Measurements from ENCODE around the gene TEX12.
"Not testable (repeated sequence)": the region's sequence is repeated elsewhere in the genome, so short reads cannot be mapped to it uniquely, and the experiment has no call there.

TEX12 gene

DNA sequence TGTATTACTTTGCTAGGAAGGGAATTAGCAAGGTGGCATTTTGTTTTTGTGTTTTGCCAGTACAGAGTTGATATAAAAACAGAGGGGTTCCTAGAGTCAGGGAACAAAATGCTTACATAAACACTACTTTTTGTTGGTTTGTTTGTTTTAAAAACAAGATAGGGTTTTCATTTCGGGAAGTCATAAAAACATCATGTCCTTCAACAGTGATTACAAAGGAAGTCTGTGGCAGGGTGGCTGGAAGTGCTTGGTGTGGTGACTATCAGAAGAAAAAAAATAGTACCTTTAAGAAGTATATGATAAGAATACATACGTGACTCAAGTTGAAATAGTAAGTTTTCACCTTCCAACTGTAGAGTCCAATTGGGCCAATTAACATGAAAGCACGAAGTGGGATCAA, 2.1 kb upstream of the TEX12 start:
- no peak for DNase-seq

DNA sequence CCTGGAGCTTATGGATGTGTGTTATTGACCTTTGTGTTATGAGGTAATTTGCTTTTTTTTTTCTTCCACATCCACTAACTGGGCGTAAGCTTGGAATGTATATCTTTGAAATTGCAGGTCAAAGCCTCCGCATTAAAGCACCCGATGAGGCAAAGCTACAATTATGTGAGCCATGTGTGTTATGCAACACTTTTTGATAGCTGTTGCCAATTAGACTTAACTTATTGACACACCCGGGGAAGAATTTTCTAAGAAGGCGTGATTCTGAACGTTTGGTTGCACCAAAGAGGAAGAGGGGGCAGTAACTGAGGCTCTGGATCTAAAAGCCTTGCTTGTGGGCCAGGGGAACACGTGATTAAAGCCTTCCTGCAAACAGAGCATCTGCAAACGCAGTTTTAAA, 610 bp upstream of the TEX12 start:
- DNase-seq: no peak

DNA sequence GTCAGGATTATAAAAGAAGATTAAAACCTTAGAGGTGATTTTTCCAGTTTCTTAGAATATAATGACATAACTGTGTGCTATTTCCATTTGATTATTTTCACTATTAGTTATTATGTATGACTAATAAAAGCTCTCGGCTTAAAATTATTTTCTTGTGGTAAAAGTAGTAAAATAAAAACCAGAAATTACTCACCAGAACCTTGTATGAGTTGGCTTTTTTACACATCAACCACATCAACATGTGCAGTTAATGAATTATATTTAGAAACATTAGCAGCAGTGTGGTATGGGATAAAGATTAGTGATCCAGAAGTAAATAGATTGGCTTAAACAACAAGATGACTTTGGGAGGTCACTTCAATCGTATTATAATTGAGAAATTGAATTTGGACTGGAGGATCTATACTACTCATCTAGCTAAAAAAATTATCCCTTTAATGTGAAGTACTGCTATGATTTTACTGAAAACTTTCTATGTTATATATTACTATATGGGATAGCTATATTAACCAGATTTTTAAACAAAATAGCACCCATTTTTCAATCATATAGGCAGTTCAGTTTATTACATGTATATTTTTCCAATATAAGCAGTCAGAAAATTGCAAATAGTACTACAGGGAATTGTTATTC, 5.3 kb downstream of the TEX12 start:
- no peak for DNase-seq

DNA sequence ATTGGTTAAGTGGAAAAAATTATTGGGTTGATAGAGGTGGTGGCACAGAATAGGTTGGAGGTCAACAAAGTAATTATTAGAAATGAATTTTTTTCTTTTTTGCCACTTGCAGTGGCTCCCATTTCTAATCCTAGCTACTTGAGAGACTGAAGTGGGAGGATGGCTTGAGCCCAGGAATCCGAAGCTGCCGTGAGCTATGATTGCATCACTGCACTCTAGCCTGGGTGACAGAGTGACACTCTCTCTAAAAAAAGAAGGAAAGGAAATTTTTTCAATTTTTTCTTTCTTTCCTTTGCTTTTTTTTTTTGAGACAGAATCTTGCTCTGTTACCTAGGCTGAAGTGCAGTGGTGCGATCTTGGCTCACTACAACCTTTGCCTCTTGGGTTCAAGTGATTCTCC, 6.0 kb downstream of the TEX12 start:
- DNase-seq: no peak

DNA sequence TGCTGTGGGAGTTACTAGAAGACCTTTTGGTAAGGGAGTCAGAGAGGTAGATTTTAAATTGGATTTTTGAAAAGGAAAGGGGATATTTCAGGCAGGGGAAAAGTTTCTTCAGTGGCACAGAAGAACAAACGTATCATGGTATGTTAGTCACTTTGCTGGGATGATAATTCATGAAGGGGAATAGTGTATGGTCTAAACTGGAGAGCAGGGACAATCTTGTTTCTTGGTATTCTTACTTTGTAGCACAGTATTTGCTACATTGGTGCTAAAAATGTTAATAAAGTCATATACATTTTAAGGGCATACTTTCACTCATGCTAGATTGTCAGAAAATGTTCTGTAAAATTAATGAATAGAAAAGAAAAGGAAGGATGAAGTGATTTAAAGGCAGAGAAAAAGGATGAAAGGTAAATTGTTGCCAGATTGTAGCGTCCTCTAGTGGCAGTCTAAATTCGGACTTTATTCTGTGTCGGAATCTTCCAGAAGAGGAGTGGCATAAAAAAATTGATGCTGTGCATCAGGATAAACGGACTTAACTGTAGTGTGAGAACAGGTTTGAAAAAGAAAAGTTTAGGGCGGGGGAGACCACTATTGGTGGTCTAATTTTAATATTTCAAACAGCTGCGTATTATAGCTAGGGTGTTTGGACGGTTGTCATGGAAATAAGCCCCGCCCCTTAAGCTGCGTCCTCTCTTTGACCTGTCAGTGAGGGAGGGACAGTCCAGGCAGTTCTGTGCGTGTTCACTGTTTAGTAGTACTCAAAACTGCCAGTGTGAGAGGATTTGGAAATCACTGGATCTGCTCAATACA, 7.8 kb downstream of the TEX12 start, which contains the start of gene BCO2:
Gene BCO2, plus strand, starts transcription at position 724 of the 810 bp plus-strand sequence. CDS start 90 bp downstream, outside the sequence.
- peak; percentile 63 to 81 for DNase-seq

DNA sequence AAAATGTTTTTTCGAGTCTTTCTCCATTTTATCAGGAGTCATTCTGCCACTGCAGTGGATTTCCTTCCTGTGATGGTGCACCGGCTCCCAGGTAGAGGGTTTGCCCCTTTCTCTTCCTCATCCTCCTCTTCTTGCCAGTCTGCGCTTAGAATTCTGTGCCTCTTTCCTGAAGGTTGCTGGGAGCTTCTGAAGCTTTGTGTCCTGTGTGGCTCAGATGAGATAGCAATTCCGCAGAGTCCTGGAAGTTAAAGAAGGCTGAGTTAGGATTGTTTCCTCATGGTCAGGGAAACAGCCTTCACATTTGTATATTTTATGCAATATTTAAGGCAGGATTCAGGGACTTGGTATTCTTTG, 8.4 kb downstream of the TEX12 start:
- DNase-seq: no peak

DNA sequence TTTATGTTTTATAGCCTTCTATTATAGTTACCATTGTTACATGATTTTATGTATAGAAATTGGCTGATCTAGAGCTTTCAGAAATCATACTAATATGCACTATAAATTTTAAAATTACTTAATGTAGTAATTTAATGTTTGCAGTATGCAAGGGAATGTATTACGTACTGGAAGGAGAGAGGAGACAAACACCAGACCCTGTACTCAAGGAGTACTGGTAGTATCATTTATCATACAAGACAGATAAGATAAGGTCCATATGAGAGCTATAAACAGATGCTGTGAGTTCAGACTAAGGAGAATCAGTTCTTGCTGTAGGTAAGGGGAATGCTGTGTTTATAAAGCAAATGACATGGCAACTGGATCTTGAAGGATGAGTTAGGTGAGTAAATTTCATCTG, 8.9 kb downstream of the TEX12 start:
- DNase-seq: no peak

DNA sequence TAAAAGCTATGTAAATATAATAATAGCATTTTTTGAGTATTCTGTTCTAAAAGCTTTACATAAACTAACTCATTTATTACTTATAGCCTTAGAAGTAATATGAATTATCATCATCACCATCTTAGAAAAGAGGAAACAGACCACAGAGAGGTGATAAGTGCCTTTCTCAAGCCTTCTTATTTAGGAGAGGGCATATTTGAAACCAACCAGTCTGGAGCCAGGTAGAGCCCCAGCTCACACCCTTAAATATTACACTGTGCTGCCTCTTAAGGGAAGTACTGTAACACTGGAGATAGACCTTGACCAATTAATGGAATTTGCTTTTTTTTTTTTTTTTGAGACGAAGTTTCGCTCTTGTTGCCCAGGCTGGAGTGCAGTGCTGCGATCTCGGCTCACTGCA, 10.4 kb downstream of the TEX12 start:
- no peak for DNase-seq

DNA sequence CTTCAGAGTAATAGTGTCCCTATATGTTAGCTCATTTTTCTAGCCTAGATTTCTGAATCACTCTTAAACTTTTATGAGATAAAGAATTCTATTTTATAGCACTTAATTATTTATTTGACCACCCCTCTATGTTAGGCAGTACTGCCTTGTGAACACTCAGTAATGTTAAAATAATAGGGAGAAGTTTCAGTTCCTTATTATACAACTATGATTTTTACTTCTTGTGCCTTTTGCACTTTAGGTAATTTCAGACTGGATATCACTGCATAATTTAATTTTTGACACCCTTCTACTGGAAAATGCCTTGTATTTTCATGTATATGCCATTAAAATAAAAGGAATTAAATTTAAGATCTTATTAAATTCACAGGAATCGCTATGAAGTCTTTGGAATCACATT, 11.3 kb downstream of the TEX12 start:
- DNase-seq: no peak

DNA sequence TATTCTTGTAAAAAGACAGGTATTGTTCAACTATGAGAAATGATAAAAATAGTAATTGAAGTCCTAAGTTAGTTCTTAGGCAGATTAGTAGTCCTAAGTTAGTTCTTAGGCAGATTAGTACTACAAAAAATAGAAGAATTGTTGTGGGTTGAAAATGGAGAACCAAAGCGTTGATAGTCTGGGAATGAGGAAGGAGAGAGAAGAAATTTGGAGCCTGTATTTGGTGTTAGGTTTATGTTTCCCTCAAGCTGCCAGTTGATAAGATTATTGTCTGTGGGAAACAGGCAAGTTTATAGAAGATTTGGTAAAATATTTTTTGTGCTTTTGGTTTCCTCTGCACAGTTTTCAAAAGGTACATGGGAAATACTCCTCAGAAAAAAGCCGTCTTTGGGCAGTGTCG, 11.8 kb downstream of the TEX12 start:
- no peak for DNase-seq

DNA sequence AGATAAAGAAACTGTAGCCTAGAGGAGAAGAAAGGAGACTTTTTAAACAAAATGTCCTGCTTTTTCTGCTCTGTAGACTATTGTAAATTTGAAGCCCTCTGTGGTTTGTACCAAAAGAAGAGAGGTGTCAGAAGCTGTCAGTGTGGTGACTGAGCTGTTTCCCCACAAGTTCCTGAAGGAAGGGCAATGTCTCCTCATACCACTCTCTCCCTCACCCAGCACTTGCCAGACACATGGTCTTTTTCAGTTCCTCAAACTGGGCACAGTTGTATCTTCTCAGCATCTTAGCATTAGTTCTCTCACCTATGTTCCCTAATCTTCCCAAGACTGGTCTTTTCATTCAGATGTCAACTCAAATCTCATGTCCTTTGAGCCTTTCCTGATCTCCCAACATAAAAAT, 12.4 kb downstream of the TEX12 start:
- peak in 1 of 2 donors; percentile 34 for DNase-seq

DNA sequence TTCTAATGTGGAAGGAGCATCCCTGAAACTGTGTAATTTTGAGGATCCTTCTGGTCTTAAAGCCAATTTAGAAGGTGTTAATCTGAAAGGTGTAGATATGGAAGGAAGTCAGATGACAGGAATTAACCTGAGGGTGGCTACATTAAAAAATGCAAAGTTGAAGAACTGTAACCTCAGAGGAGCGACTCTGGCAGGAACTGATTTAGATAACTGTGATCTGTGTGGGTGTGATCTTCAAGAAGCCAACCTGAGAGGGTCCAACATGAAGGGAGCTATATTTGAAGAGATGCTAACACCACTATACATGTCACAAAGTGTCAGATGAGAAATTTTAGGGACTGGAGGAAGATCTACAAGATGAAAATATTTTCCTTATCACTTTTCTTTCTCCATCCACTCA, 15.7 kb downstream of the TEX12 start:
- DNase-seq: no peak

DNA sequence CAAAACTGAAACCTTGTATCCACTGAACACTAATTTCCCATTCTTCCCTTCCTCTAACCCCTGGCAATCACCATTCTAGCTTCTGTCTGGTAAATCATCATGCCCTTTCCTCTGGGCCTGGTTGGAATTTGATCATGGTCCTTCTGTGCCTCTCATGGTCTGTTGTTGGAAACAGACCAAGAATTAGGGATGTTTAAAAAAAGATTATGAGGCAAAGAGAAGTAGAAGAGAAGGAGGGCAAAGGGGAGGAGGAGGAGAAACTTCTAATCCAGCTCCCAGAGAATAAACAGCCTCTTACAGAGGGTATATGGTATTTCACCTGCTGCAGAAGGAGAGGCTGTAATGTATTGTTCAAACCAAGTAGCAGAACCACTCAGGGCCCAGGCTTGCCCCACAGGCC, 18.7 kb downstream of the TEX12 start:
- no peak for DNase-seq

DNA sequence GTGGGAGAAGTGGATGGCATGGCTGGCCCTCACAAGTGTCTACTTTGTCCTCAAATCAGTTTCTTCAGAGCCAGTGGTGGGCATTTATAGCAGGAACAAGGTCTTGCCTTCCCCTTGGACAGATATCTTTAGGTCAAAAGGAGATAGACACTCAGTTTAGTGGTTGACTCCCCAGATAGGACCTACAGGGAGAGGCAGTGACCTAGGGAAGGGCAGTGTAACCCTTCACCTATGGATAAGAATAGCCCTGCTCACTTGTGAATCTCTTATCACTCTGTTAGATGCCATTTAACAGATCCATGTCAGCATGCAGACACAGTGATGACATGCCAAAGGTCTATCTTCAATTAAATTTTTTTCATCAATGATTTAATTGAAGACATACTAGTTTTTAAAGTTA, 19.1 kb downstream of the TEX12 start:
- DNase-seq: no peak

DNA sequence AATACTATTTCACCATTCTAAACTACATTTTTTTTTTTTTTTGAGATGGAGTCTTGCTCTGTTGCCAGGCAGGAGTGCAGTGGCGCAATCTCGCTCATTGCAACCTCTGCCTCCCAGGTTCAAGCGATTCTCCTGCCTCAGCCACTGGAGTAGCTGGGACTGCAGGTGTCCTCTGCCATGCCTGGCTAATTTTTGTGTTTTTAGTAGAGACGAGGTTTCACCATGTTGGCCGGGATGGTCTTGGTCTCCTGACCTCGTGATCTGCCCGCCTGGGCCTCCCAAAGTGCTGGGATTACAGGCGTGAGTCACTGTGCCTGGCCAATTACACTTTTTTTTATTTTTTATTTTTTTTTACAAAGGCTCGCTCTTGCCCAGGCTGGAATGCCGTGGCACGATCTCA, 27.9 kb downstream of the TEX12 start:
- not testable (repeated sequence) for DNase-seq

DNA sequence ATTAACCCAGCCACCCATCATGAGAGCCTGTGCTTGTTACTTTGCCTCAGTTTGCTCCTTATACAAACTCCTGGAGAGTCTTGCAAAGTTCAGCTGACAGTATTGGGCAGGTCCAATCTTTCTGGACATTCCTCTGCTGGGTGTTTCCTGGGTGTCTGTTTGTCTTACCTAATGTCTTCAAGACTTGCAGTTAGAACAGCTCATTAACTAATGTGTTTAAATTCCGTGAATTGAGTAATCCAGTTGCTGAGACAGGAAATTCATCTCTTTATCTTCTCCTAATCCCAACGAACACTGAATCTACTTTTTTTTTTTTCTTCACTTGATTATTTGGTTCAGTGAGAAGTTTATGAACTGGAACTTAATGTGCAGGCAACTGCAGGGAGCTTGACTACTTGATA, 28.8 kb downstream of the TEX12 start:
- DNase-seq: no peak

DNA sequence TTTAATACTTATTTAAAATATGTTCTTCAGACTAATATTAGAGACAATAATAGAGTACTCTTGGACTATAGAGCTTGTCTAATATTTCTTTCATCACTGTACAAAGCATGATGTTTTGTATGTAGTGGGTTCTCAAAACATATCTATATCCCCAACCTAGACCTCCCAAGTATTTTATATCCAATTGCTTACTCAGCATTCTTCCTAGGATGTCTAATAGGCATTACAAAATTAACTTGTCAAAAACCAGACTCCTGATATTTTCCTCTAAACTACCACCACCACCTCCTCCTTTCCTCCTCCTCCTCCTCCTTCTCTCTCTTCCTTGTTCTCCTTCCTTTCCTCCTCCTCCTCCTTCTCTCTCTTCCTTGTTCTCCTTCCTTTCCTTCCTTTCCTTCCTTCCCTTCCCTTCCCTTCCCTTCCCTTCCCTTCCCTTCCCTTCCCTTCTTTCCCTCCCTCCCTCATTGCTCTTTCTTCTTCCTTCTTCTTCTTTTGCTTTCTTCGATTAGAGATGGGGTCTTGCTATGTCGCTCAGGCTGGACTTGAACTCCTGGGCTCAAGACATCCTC, 29.4 kb downstream of the TEX12 start:
- no peak for DNase-seq

DNA sequence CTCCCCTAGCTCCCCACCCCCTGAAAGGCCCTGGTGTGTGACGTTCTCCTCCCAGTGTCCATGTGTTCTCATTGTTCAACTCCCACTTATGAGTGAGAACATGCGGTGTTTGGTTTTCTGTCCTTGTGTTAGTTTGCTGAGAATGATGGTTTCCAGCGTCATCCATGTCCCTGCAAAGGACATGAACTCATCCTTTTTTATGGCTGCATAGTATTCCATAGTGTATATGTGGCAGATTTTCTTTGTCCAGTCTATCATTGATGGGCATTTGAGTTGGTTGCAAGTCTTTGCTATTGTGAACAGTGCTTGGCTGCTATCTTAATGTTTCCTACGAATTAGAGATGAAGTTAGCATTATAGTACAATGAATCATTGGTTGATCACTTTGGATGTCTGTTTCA, 31.9 kb downstream of the TEX12 start:
- DNase-seq: not testable (repeated sequence)

DNA sequence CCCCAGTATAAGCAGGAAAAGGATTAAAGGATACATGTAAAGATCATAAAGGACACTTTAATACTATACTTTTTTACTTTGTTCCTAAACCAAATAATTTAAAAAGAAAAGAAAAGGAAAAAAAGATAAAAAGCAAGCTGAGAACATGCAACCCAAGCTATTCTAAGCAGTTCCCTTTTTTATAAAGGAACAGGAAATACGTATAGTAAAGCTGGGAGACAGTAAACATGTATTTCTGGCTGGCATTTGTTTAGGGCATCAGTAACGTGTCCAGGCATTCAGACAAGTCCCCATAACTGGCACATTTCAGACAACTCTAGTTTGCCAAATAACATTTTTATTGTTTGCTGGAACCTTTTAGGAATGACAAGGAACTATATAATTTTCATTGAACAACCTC, 33.1 kb downstream of the TEX12 start:
- DNase-seq: no peak

DNA sequence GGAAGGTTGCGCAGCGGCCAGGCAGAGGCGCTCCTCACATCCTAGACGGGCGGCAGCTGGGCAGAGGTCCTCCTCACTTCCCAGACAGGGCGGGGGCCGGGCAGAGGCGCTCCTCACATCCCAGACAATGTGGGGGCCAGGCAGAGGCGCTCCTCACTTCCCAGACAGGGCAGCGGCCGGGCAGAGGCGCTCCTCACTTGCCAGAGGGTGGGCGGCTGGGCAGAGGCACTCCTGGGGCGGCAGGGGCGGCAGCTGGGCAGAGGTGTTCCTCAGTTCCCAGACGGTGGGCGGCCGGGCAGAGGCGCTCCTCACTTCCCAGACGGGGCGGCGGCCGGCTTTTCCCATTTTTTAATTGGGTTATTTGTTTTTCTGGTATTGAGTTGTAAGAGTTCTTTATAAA, 38.9 kb downstream of the TEX12 start:
- no peak for DNase-seq

DNA sequence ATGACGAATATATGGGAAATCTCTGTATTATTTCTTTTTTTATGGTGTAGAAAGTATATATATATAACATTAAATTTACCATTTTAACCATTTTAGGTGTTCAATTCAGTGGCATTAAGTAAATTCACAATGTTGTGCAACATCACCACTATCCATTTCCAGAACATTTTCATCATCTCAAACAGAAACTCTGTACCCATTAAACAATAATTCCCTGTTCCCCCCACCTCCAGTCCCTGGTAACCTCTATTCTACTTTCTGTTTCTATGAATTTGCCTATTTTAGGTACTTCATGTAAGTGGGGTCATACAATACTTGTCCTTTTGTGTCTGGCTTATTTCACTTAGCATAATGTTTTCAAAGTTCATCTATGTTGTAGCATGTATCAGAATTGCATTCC, 43.7 kb downstream of the TEX12 start:
- DNase-seq: no peak

DNA sequence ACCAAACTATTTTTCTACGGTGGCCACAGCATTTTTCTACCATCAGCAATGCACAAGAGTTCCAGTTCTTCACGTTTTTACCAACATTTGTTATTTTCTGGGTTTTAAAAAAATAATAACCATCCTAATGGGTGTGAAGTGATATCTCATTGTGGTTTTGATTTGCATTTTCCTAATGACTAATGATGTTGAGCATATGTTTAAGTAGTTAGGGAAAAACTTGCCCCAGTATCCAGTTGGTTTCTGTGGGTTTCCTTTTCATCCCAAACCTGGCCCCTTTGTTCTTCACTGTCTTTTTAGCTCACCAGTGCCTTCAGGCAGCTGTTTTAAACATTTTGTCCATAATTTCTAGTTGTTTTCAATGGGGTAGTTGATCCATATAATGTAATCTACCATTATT, 44.4 kb downstream of the TEX12 start:
- DNase-seq: no peak

DNA sequence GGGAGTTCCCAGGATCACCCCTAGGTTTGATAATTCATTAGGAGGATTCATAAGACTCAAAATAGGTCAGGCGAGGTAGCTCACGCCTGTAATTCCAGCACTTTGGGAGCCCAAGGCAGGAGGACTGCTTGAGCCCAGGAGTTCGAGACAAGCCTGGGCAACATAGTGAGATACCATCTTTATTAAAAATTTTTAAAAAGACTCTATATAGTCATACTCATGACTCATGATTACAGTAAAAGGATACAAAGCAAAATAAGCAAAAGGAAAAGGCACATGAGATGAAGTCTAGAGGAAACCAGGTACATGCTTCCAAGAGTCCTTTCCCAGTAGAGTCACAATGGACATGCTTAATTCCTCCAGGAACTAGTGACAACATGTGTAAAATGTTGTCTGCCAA, 45.1 kb downstream of the TEX12 start:
- DNase-seq: no peak

DNA sequence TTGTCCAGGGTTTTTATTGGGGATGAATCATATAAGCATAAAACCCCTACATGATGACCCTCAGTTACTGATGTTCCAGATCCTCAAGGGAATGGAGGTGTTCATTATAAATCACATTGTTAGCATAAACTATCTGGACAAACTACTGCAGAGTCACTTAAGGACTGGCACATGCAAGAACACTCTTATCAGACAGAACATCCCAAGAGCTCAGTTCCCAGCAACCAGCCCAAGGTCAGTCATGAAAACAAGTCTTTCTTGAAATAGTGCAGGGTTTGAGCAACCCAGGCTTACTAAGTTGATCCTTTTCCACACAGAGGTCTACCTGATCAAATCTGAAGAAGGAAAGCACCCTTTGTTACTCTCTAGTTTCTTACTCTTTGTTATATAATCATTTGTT, 45.5 kb downstream of the TEX12 start:
- no peak for DNase-seq

DNA sequence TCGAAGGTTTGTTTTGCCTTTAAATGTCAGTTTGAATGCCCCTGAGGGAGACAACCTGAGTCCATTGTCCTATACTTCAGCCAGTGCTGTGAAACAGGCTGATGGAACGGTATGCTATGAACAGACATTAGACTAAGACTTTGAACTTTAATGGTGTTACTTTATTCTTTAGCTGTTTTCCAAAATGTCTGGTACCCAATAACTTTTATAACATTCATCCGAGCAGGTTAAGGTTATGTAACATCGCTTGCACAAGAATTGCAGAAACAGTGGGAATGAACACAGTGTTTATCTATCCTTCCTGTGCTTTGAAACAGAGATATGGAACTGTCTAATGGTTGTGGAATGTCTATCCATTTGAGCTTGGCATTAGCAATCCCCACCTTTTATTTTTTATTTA, 46.6 kb downstream of the TEX12 start:
- no peak for DNase-seq

Data from CD4-positive, alpha-beta T cell treated with Interleukin-1 beta for 1 hour (primary cell).